Type B pancreatic cell (in vitro differentiated cells): ENCODE data around the gene SAMD13. TPM values are rescaled to one million over a fixed set of nuclear protein-coding genes. Genes with fewer than 3 reads are reported as not detected.

Experiments used
- DNase-seq: peaks from one replicate; pipeline ENCODE4 v3.0.0; 2021; ENCODE audit warnings: mixed read lengths; ENCODE audit not compliant: unreplicated experiment; ENCODE audit errors: extremely low spot score
- H3K27ac Mint-ChIP-seq: 2 replicates; pipeline ENCODE4 v1.8.0; 2021; ENCODE audit warnings: mild to moderate bottlenecking, mixed read lengths
- H3K27me3 Mint-ChIP-seq: 2 replicates; pipeline ENCODE4 v1.8.0; 2021; ENCODE audit warnings: mixed read lengths
- H3K36me3 Mint-ChIP-seq: 2 replicates; pipeline ENCODE4 v1.8.0; 2021; ENCODE audit warnings: mixed read lengths
- H3K4me1 Mint-ChIP-seq: one replicate; pipeline ENCODE4 v1.8.0; 2021; ENCODE audit warnings: mixed read lengths; ENCODE audit not compliant: unreplicated experiment
- H3K4me3 Mint-ChIP-seq: 2 replicates; pipeline ENCODE4 v1.8.0; 2021; ENCODE audit warnings: mild to moderate bottlenecking, mixed read lengths
- H3K9me3 Mint-ChIP-seq: 2 replicates; pipeline ENCODE4 v1.8.0; 2021; ENCODE audit warnings: mixed read lengths
- long read RNA-seq: library from polyadenylated mRNA; unstranded; transcript quantifications from one replicate; pipeline ENCODE4 v2.0.0, GENCODE V29; 2020
- total RNA-seq: library from RNA; stranded (reverse); gene quantifications from 2 replicates; pipeline ENCODE4 v1.2.1, GENCODE V29; 2021; ENCODE audit warnings: low replicate concordance
- TF ChIP-seq, protein P1 (sequence below): fragments of 200-600 bp; sonication (generic); conservative IDR thresholded peaks from 2 replicates; pipeline ENCODE4 v1.5.0; 2021; ENCODE audit warnings: antibody characterized with exemption, mild to moderate bottlenecking

SAMD13 gene, protein sequence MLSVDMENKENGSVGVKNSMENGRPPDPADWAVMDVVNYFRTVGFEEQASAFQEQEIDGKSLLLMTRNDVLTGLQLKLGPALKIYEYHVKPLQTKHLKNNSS
- 3.6 and 6.0 TPM in 2 replicates for total RNA-seq
- long read RNA-seq, partial matches to known transcripts, result 1 of 15 reads
- long read RNA-seq, other reads (novel, unspliced or antisense), result 9 of 15 reads

DNA sequence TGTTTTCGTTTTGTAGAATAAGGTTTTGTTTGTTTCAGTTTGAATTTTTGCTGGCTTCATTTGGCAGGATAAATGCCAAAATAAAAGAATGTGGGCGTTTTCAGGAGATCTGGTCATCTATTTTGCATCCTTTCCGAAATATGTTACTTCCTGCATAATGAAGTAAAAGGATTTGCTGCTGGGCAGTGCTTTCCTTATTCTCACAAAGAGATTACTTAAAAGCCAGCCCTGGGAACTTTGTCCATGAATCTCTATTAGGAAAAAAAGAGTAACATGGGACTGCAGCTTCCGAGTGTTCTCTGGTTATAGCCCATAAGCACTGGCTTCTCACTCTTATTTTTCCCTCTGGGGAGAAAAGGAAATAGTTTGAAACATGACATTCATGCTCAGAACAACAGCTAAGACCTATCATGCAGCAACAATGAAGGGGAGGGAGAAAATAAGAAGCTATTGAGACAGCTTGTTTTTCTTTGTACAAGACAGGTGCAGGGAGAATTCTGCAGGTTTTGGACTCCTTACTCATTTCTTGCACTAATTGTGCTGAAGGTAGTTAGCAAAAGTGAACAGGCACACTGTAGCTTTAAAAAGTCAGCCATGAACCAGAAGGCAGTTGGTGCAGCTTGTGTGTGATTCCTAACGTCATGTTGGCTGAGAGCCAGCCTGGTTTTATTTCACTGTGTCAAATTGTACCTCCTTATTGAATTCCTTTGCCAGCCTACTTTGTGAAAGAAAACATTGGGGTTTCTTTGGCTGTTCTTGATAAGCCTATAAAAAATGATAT is at the start of gene SAMD13:
Gene SAMD13 (plus strand): TSS at position 705 of the 781 bp plus-strand sequence. CDS start 1,527 bp downstream, outside the sequence.
- TF ChIP-seq, protein P1, sequence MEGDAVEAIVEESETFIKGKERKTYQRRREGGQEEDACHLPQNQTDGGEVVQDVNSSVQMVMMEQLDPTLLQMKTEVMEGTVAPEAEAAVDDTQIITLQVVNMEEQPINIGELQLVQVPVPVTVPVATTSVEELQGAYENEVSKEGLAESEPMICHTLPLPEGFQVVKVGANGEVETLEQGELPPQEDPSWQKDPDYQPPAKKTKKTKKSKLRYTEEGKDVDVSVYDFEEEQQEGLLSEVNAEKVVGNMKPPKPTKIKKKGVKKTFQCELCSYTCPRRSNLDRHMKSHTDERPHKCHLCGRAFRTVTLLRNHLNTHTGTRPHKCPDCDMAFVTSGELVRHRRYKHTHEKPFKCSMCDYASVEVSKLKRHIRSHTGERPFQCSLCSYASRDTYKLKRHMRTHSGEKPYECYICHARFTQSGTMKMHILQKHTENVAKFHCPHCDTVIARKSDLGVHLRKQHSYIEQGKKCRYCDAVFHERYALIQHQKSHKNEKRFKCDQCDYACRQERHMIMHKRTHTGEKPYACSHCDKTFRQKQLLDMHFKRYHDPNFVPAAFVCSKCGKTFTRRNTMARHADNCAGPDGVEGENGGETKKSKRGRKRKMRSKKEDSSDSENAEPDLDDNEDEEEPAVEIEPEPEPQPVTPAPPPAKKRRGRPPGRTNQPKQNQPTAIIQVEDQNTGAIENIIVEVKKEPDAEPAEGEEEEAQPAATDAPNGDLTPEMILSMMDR, result no peak
- peaks cover 2% of the 10 kb centered on the region for H3K36me3 Mint-ChIP-seq
- H3K9me3 Mint-ChIP-seq, result no peaks in the 10 kb centered on the region
- no peak for DNase-seq
- H3K4me1 Mint-ChIP-seq, result peaks cover 53% of the 10 kb centered on the region
- H3K27ac Mint-ChIP-seq, result peak within 1 kb of the TSS; percentile 87
- peak within 1 kb of the TSS; percentile 89 for H3K4me3 Mint-ChIP-seq
- H3K27me3 Mint-ChIP-seq, result no peaks in the 10 kb centered on the region

DNA sequence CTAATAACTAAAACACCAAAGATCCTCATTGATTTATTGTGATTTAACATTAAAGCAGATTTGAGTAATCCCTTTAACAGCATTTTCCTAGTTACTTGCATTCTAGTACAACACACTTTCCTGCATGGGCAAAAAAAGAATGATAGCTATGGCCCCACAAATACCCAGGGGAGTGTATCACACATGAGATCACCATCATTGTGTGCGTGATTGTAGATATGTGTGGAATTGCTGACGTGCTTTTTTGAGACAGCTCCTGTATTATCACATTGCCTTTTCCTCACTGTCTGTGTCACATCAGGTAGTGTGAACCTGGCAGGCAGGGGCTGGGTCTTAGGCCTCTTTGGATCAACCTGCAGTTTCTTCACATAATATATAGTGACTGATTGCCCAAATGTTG is 48.5 kb upstream of the SAMD13 start:
- Mint-ChIP-seq H3K4me3 (no peak overlapping the region), H3K27ac (no peak overlapping the region), H3K9me3 (peaks cover 18% of the 10 kb centered on the region), H3K4me1 (peaks cover 4% of the 10 kb centered on the region), H3K27me3 (no peaks in the 10 kb centered on the region), H3K36me3 (peaks cover 6% of the 10 kb centered on the region)
- TF ChIP-seq, protein P1, result no peak
- DNase-seq, result no peak

DNA sequence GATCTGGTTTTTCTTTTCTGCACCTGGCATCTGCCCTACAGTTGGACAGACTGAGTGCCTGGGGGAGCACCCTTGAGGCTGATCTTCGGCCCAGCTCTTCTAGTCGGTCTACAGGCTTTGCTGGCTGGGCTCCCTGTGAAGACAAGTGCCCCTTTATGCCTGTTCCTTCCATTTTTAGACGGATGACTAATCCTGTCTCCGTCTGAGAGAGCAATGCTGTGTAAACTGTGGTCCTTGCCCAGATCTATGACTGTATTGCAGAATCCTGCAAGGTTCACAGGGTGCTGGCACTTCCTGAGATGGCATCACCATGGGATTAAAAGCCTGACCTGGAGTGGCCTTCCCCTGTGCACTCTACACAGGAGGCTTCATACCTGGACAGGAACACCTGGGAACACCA is 47.6 kb upstream of the SAMD13 start:
- no peaks in the 10 kb centered on the region for H3K27me3 Mint-ChIP-seq
- TF ChIP-seq, protein P1, result no peak
- H3K36me3 Mint-ChIP-seq, result peaks cover 6% of the 10 kb centered on the region
- DNase-seq, result no peak
- no peak overlapping the region for H3K27ac Mint-ChIP-seq
- peaks cover 6% of the 10 kb centered on the region for H3K4me1 Mint-ChIP-seq
- H3K9me3 Mint-ChIP-seq, result peaks cover 18% of the 10 kb centered on the region
- no peak overlapping the region for H3K4me3 Mint-ChIP-seq

DNA sequence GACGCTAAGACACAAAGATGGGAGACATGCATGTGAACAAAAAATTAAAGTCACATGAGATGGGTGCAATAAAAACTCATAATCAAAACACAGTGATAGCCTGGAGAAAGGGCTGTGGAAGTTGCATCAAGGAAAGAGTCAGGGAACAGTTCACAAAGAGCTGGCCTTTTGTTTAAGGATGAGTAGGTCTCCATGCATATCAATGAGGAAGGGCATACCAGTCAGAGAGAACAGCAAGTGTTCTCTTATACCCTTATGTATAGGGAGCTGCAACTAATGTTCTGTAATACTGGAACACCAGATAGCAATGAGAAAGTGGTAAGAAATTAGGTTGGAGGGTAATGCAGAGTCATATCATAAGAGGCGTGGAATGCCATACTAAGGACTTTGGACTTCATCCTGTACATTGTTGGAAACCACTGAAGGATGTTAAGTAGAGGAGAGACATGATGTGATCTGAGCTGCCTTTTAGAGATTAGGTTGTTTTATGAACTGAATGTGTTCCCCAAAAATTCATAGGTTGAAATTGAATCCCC is 46.7 kb upstream of the SAMD13 start:
- H3K9me3 Mint-ChIP-seq, result peaks cover 18% of the 10 kb centered on the region
- TF ChIP-seq, protein P1, result no peak
- no peak overlapping the region for H3K27ac Mint-ChIP-seq
- H3K4me1 Mint-ChIP-seq, result peaks cover 12% of the 10 kb centered on the region
- H3K27me3 Mint-ChIP-seq, result no peaks in the 10 kb centered on the region
- DNase-seq, result no peak
- peaks cover 6% of the 10 kb centered on the region for H3K36me3 Mint-ChIP-seq
- no peak overlapping the region for H3K4me3 Mint-ChIP-seq

DNA sequence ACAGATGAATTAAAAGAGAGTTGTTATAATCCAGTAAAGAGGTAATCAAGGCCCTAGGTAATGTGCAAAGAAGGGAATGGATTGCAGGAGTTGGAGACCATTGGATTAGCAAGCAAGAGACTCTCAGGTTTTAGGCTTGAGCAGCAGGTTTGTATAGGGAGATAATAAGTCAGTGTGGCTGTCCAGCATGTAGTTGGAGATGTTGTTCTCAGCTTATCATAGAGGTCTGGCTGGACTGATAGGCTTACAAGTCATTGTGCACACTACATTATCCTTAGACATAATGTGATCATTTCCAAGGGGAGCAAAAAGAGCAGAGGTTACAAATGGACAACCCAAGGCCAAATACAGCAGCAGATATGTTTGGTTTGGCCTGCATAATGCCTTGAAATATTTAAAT is 45.9 kb upstream of the SAMD13 start:
- Mint-ChIP-seq H3K27ac (no peak overlapping the region), H3K9me3 (peaks cover 18% of the 10 kb centered on the region), H3K36me3 (peaks cover 6% of the 10 kb centered on the region), H3K27me3 (no peaks in the 10 kb centered on the region), H3K4me1 (peaks cover 12% of the 10 kb centered on the region), H3K4me3 (no peak overlapping the region)
- TF ChIP-seq, protein P1, result no peak
- DNase-seq, result no peak
